Measurements from ENCODE around the gene BNIP2. TPM values are rescaled to one million over a fixed set of nuclear protein-coding genes. Genes with fewer than 3 reads are reported as not detected.

The BNIP2 gene
- polyA plus RNA-seq, 1 experiment = 25.3 TPM

DNA sequence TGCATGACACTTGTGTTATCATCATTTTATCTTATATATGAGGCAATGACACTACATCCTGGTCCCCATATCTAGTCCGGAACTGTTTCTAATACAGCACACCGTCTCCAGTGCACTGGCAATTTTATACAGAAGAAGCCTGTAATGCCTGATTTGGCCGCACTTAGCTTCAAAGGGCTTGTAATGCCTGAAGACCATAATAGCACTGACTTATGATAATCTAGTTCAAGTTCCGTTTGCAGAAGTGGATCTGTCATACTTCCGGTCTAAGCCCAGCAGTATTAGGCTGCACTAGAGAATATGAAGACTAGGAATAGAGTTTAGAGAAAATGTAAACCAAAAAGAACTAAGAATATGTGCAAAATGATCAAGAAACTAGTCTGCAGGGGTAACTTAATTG is 1.3 kb downstream of the BNIP2 start:
- no peaks in the 10 kb centered on the region for H3K27me3 ChIP-seq (ENCODE audit: control insufficient read depth, insufficient read depth, low read length)
- no peak for DNase-seq (ENCODE audit: low read depth)
- ChIA-PET POLR2A (no interaction called here), CTCF (interaction anchor here (1.8 to 6.9 kb wide), 2 partner anchors 20 to 639 kb away, joined by 4 to 51 read pairs; no protein-coding TSS in a partner anchor)
- H3K4me3 ChIP-seq (ENCODE audit: low read depth, low read length) = peak overlapping the region; percentile 100
- TF ChIP-seq, protein P1, sequence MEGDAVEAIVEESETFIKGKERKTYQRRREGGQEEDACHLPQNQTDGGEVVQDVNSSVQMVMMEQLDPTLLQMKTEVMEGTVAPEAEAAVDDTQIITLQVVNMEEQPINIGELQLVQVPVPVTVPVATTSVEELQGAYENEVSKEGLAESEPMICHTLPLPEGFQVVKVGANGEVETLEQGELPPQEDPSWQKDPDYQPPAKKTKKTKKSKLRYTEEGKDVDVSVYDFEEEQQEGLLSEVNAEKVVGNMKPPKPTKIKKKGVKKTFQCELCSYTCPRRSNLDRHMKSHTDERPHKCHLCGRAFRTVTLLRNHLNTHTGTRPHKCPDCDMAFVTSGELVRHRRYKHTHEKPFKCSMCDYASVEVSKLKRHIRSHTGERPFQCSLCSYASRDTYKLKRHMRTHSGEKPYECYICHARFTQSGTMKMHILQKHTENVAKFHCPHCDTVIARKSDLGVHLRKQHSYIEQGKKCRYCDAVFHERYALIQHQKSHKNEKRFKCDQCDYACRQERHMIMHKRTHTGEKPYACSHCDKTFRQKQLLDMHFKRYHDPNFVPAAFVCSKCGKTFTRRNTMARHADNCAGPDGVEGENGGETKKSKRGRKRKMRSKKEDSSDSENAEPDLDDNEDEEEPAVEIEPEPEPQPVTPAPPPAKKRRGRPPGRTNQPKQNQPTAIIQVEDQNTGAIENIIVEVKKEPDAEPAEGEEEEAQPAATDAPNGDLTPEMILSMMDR (IDR thresholded peaks at IDR 0.05; ENCODE audit: insufficient read depth, low read depth, low read length) = 0 out of 2 replicates have a peak, but pooled peaks have one; percentile 12
- H3K36me3 ChIP-seq (ENCODE audit: control insufficient read depth, insufficient read depth, low read length) = no peaks in the 10 kb centered on the region

DNA sequence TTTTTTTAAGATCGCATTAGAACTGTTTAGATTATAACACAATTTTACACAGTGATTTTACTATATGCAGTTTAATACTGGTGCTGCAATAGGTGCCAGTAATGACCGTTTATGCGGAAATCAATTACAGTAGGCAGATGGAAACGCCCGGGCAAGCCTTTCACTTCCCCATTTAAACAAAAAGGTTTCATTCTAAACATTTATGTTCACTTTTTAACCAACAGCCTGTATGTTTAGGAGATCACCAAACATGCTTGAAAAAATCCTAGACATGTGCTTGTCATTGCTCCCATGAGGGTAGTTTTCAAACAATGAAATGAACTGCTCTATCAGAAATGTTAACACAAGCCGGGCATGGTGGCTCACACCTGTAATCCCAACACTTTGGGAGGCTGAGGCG is 2.7 kb downstream of the BNIP2 start:
- H3K27me3 ChIP-seq (ENCODE audit: control insufficient read depth, insufficient read depth, low read length) = no peaks in the 10 kb centered on the region
- no peak for DNase-seq (ENCODE audit: low read depth)
- ChIA-PET CTCF (interaction anchor here (1.5 kb wide), 1 partner anchor 20 kb away, joined by 3 read pairs; no protein-coding TSS in a partner anchor), POLR2A (no interaction called here)
- H3K36me3 ChIP-seq (ENCODE audit: control insufficient read depth, insufficient read depth, low read length) = no peaks in the 10 kb centered on the region; the same call in 1 of the 2 replicates
- TF ChIP-seq, protein P1 (IDR thresholded peaks at IDR 0.05; ENCODE audit: insufficient read depth, low read depth, low read length) = no peak
- H3K4me3 ChIP-seq (ENCODE audit: low read depth, low read length) = no peak overlapping the region

DNA sequence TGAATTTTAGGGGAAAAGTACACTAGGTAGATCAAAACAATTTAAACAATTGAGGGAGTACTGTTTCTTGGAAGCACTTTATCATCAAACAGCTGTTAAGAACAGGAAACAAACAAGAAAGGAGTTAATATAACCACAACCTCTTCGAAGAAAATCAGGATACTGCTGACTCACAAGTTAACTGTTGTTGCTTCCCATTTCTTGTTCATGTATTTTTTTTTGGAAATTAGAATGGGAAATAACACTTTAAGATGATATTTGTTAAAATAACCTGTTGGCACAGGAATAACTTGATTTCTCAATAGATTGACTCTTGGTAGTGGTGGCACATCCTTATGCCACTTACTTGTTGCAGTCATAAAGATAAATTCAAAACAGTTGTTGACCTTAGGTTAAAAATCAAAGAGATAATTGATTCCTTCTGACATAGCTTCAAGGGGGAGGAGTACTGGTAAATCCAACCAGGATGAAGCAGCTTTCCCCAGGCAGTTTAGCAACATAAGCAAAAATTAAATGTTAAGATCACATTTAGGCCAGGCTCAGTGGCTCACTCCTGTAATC is 3.3 kb downstream of the BNIP2 start:
- Histone ChIP-seq H3K36me3 (ENCODE audit: control insufficient read depth, insufficient read depth, low read length) (peaks cover 2% of the 10 kb centered on the region), H3K27me3 (ENCODE audit: control insufficient read depth, insufficient read depth, low read length) (no peaks in the 10 kb centered on the region), H3K4me3 (ENCODE audit: low read depth, low read length) (no peak overlapping the region)
- DNase-seq (ENCODE audit: low read depth) = no peak
- CTCF ChIA-PET = interaction anchor here (1.3 to 1.5 kb wide), 2 partner anchors 20 to 157 kb away, joined by 3 to 5 read pairs; no protein-coding TSS in a partner anchor
- POLR2A ChIA-PET = no interaction called here
- TF ChIP-seq, protein P1 (IDR thresholded peaks at IDR 0.05; ENCODE audit: insufficient read depth, low read depth, low read length) = no peak

DNA sequence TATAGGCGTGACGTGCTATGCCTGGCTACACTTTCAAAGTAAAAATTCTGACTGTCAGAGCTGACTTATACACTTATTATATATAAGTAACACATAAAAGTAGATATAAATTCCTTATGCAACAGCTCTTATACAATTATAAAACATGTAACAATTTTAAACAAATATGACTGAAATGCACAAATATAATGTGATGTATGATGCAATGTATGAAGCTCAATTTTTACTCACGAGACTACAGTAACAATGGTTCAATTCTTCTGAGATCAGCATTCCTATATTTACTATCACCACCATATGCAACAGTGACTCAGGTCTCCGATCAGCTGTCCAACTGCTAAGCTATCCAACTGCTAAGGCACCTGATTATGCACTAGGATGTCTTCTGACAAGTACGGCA is 8.2 kb downstream of the BNIP2 start:
- POLR2A ChIA-PET = no interaction called here
- no peak overlapping the region for H3K4me3 ChIP-seq (ENCODE audit: low read depth, low read length)
- DNase-seq (ENCODE audit: low read depth) = no peak
- CTCF ChIA-PET = interaction anchor here (0.6 to 1.3 kb wide), 4 partner anchors 10 to 1633 kb away, joined by 3 to 4 read pairs (median 4); no protein-coding TSS in a partner anchor
- H3K27me3 ChIP-seq (ENCODE audit: control insufficient read depth, insufficient read depth, low read length) = no peaks in the 10 kb centered on the region
- TF ChIP-seq, protein P1 (IDR thresholded peaks at IDR 0.05; ENCODE audit: insufficient read depth, low read depth, low read length) = no peak
- H3K36me3 ChIP-seq (ENCODE audit: control insufficient read depth, insufficient read depth, low read length) = peaks cover 13% of the 10 kb centered on the region

DNA sequence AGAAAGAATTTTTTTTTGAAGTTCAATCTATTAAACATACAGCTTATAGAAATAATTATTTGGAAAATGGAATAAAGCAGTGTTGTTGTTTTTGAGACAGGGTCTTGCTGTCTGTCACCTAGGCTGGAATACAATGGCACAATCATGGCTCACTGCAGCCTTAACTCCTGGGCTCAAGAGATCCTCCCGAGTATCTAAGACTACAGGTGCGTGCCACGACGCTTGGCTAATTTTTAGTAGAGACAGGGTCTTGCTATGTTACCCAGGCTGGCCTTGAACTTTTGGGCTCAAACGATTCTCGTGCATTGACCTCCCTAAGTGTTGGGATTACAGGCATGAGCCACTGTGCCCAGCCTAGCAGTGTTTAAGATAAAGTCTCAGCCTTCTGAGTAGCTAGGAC is 8.8 kb downstream of the BNIP2 start:
- Histone ChIP-seq H3K27me3 (ENCODE audit: control insufficient read depth, insufficient read depth, low read length) (no peaks in the 10 kb centered on the region), H3K36me3 (ENCODE audit: control insufficient read depth, insufficient read depth, low read length) (peaks cover 13% of the 10 kb centered on the region), H3K4me3 (ENCODE audit: low read depth, low read length) (no peak overlapping the region)
- TF ChIP-seq, protein P1 (IDR thresholded peaks at IDR 0.05; ENCODE audit: insufficient read depth, low read depth, low read length) = no peak
- CTCF ChIA-PET = interaction anchor here (1.0 to 1.3 kb wide), 3 partner anchors 10 to 20 kb away, joined by 3 to 4 read pairs (median 4); no protein-coding TSS in a partner anchor
- DNase-seq (ENCODE audit: low read depth) = no peak
- POLR2A ChIA-PET = no interaction called here

Data from BJ (cell line).